Measurements from ENCODE around the gene RNASE8. TPM values are rescaled to one million over a fixed set of nuclear protein-coding genes. Genes with fewer than 3 reads are reported as not detected.

Gene RNASE8
- total and polyA plus RNA-seq, 2 of the 8 experiments (the other 6 are each of a cell fraction or from before 2014, with no cell fraction given) = not detected

DNA sequence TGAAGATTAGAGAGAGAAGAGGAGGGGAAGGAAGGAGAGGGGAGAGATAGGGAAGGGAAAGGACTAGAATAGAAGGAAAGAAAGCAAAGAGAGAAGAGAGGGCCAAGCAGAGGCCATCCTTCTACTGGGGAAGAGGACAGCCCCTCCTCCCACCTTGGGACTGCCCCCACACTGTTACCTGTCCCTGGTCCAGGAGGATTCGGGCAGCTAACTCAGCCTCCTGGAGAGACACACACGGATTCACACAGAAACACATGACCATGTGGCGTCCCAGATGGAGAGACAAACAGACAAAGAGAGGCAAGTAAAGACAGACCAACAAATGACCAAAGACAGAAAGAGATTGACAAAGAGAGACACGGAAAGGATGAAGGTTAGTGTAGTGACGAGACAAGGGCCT, 34.9 kb upstream of the RNASE8 start:
- Histone ChIP-seq H2BK15ac (ENCODE audit: low read length) (peak overlapping the region; percentile 40; the same call in 1 of the 2 replicates), H2BK20ac (ENCODE audit: low read length) (no peak overlapping the region), H3K9me3 (ENCODE audit: insufficient read depth in 2 of 2, low read depth in 1 of 2, low read length in 1 of 2) (no peaks in the 10 kb centered on the region), H3K23ac (ENCODE audit: insufficient read length) (no peak overlapping the region), H3K36me3 (ENCODE audit: control insufficient read depth in 2 of 4, insufficient read depth in 4 of 4, low read length in 3 of 4) (peaks cover 0 to 5% (median under 1%) of the 10 kb centered on the region in 4 experiments; a peak in 3 of 8 replicates), H4K91ac (replicated peaks; ENCODE audit: insufficient read length, low read length) (no peak overlapping the region), H3K27me3 (replicated peaks in 1 of 4; ENCODE audit: control insufficient read depth in 3 of 4, extremely low read depth in 1 of 4, insufficient read depth in 3 of 4, low read length in 3 of 4) (peaks cover 2 to 25% (median 22%) of the 10 kb centered on the region in 4 experiments; a peak in 6 of 7 replicates), H3K18ac (ENCODE audit: extremely low read depth, low read length) (no peak overlapping the region), H2BK5ac (ENCODE audit: low read depth, low read length) (no peak overlapping the region), H4K20me1 (replicated peaks in 1 of 2; ENCODE audit: control insufficient read depth in 1 of 2, insufficient read depth in 2 of 2, low read length in 2 of 2) (no peaks in the 10 kb centered on the region), H2AFZ (ENCODE audit: low read length) (no peak overlapping the region), H3K9ac (replicated peaks in 1 of 4; ENCODE audit: extremely low read depth in 1 of 4, low read depth in 3 of 4, low read length in 3 of 4) (no peak overlapping the region), H3K4me1 (replicated peaks in 1 of 4; ENCODE audit: control insufficient read depth in 3 of 4, insufficient read depth in 4 of 4, low read length in 3 of 4) (peaks cover 4 to 22% (median 14%) of the 10 kb centered on the region in 4 experiments; a peak in 6 of 7 replicates), H3K23me2 (ENCODE audit: low read depth, low read length) (peaks cover 17% of the 10 kb centered on the region), H2AK5ac (ENCODE audit: low read depth, low read length) (peak overlapping the region; percentile 39; the same call in 1 of the 2 replicates), H3K27ac (ENCODE audit: low read depth, low read length) (no peak overlapping the region), H2BK12ac (ENCODE audit: low read depth, low read length) (no peak overlapping the region), H4K5ac (ENCODE audit: insufficient read length, low read depth, low read length) (no peak overlapping the region), H3K56ac (replicated peaks; ENCODE audit: insufficient read length, low read depth, low read length) (no peak overlapping the region), H3K4me2 (ENCODE audit: insufficient read depth in 1 of 2, low read depth in 2 of 2, low read length in 2 of 2) (peak overlapping the region in 1 of 2 experiments; percentile 33; a peak in 1 of 4 replicates), H3K14ac (ENCODE audit: insufficient read length) (no peak overlapping the region), H3K4me3 (ENCODE audit: extremely low read depth in 1 of 4, insufficient read depth in 2 of 4, low read depth in 3 of 4, low read length in 4 of 4) (no peak overlapping the region), H3K4ac (replicated peaks; ENCODE audit: insufficient read length, low read depth, low read length) (no peak overlapping the region), H3K79me1 (ENCODE audit: low read depth, low read length) (no peaks in the 10 kb centered on the region), H4K8ac (ENCODE audit: extremely low read depth, insufficient read depth, low read length) (no peak overlapping the region), H2BK120ac (replicated peaks; ENCODE audit: low read depth, low read length) (no peak overlapping the region), H3K79me2 (ENCODE audit: control insufficient read depth in 1 of 2, insufficient read depth in 2 of 2, low read length in 2 of 2) (no peaks in the 10 kb centered on the region)
- FAIRE-seq (no peak), DNase-seq (ENCODE audit: low read depth in 1 of 2, low spot score in 2 of 2) (no peak)
- WGBS, 2 experiments (ENCODE audit: extremely low coverage in 1 of 2, insufficient coverage in 1 of 2, insufficient read length in 1 of 2, insufficient replicate concordance in 2 of 2, low coverage in 1 of 2, low lambda C conversion rate in 2 of 2, missing lambda C conversion rate in 1 of 2) = 78% methylated on average over 5 of the region's 5 CpGs; no CpG with 5 or more reads in 1 of the 2 experiments
- POLR2A ChIA-PET (ENCODE audit: partially characterized antibody) = interaction anchor here (1.2 to 3.4 kb wide), 7 partner anchors 8 to 70 kb away, joined by 3 to 19 read pairs (median 9); partner anchors contain the start of gene RNASE13
- CTCF ChIA-PET (ENCODE audit: partially characterized antibody) = interaction anchor here (0.9 to 16.1 kb wide), 11 partner anchors 8 to 83 kb away, joined by 3 to 371 read pairs (median 5); partner anchors contain the start of genes ARHGEF40 and RNASE7
- TF ChIP-seq TBP (IDR thresholded peaks at IDR 0.05; ENCODE audit: low read depth, low read length) (no peak), CBX8 (IDR thresholded peaks at IDR 0.05; ENCODE audit: borderline replicate concordance, low read depth, low read length) (no peak), USF2 (IDR thresholded peaks at IDR 0.05; ENCODE audit: low read length) (no peak), POLR2AphosphoS5 (IDR thresholded peaks at IDR 0.05; ENCODE audit: low read depth, low read length) (no peak), TCF12 (IDR thresholded peaks at IDR 0.05; ENCODE audit: low read depth, low read length) (no peak), EZH2 (IDR thresholded peaks at IDR 0.05; ENCODE audit: low read depth, low read length, severe bottlenecking) (no peak)
